ENCODE measurements around the gene CDKN2AIP. TPM values are rescaled to one million over a fixed set of nuclear protein-coding genes. Genes with fewer than 3 reads are reported as not detected.

Gene CDKN2AIP
- total and polyA plus RNA-seq, 2 experiments from 2014 or later = 26.7 to 43.6 TPM

DNA sequence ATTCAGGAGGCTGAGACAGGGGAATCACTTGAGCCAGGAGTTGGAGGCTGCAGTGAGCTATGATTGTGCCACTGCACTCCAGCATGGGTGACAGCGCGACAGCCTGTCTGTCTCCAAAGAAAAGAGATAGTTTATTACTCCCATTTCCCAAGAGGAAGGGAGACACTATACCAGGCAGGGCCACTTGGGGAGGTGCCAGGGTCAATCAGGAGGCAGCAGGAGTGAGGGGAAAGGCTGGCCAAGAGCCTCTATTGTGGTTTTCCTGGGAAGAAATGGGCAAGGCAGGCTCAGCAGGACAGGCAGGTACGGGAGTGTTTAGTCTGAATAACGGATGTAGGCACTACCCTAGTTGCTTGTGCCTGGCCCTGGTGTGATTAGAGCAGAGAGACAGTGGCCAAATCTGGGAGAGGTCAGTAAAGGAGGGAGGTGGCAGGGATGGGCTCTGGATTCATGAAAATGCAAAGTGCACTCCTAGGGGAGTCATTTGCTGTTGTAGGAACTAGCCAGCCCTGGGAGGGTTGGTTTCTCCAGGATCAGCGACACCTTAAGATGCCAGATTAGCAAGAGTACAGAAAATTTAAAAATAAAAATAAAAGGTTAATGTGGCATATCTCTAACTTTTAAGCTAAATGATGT lies 20.2 kb upstream of the CDKN2AIP start:
- no peaks in the 10 kb centered on the region for H3K4me1 ChIP-seq (ENCODE audit: insufficient read depth)
- no peak overlapping the region for H3K27ac ChIP-seq
- H3K4me2 ChIP-seq = no peak overlapping the region
- no peaks in the 10 kb centered on the region for H4K20me1 ChIP-seq (ENCODE audit: insufficient read depth, poor library complexity, severe bottlenecking)
- no peak for DNase-seq (ENCODE audit: low spot score)
- WGBS (ENCODE audit: low lambda C conversion rate, missing lambda C conversion rate) = 88% methylated on average over 5 of the region's 5 CpGs
- no peak overlapping the region for H3K4me3 ChIP-seq
- TF ChIP-seq EZH2phosphoT487 (IDR thresholded peaks at IDR 0.05; ENCODE audit: low read depth, severe bottlenecking, unreplicated experiment) (no peak), EZH2 (IDR thresholded peaks at IDR 0.05; ENCODE audit: borderline replicate concordance) (no peak)
- TF ChIP-seq, protein P1, sequence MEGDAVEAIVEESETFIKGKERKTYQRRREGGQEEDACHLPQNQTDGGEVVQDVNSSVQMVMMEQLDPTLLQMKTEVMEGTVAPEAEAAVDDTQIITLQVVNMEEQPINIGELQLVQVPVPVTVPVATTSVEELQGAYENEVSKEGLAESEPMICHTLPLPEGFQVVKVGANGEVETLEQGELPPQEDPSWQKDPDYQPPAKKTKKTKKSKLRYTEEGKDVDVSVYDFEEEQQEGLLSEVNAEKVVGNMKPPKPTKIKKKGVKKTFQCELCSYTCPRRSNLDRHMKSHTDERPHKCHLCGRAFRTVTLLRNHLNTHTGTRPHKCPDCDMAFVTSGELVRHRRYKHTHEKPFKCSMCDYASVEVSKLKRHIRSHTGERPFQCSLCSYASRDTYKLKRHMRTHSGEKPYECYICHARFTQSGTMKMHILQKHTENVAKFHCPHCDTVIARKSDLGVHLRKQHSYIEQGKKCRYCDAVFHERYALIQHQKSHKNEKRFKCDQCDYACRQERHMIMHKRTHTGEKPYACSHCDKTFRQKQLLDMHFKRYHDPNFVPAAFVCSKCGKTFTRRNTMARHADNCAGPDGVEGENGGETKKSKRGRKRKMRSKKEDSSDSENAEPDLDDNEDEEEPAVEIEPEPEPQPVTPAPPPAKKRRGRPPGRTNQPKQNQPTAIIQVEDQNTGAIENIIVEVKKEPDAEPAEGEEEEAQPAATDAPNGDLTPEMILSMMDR (IDR thresholded peaks at IDR 0.05; ENCODE audit: poor library complexity) = no peak
- H3K9me2 ChIP-seq (replicated peaks; ENCODE audit: insufficient read depth) = no peaks in the 10 kb centered on the region
- H3K27me3 ChIP-seq = no peaks in the 10 kb centered on the region
- H3K36me3 ChIP-seq (replicated peaks; ENCODE audit: insufficient read depth, low read depth) = no peaks in the 10 kb centered on the region
- no peaks in the 10 kb centered on the region for H3K9me3 ChIP-seq (ENCODE audit: low read depth)
- H2AFZ ChIP-seq = no peak overlapping the region
- no peaks in the 10 kb centered on the region for H3K79me2 ChIP-seq

DNA sequence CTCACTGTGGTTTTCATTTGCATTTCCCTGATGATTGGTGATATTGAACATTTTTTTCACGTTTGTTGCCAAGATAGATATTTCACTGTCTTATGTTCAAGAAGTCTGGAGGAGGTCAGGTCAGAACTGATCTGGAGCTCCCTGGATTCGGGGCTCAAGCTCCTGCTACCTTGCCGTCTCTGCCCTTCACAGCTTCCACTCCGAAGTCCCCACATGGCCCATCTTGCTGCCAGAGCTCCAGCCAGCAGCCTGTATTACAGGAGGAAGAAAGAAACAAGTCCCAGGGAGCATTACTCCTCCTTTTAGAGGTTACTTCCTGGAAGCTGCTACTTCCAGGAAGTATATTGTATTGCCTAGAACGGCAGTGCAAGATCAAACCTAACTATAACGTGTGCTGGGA lies 17.9 kb upstream of the CDKN2AIP start:
- no peak for DNase-seq (ENCODE audit: low spot score)
- Histone ChIP-seq H3K4me2 (no peak overlapping the region), H3K27ac (no peak overlapping the region), H3K36me3 (replicated peaks; ENCODE audit: insufficient read depth, low read depth) (no peaks in the 10 kb centered on the region), H3K4me3 (no peak overlapping the region), H2AFZ (no peak overlapping the region), H3K9me3 (ENCODE audit: low read depth) (no peaks in the 10 kb centered on the region), H4K20me1 (ENCODE audit: insufficient read depth, poor library complexity, severe bottlenecking) (no peaks in the 10 kb centered on the region), H3K27me3 (no peaks in the 10 kb centered on the region), H3K9me2 (replicated peaks; ENCODE audit: insufficient read depth) (no peaks in the 10 kb centered on the region), H3K79me2 (no peaks in the 10 kb centered on the region), H3K4me1 (ENCODE audit: insufficient read depth) (peaks cover 6% of the 10 kb centered on the region)
- TF ChIP-seq, protein P1 (IDR thresholded peaks at IDR 0.05; ENCODE audit: poor library complexity) = no peak
- TF ChIP-seq EZH2 (IDR thresholded peaks at IDR 0.05; ENCODE audit: borderline replicate concordance) (no peak), EZH2phosphoT487 (IDR thresholded peaks at IDR 0.05; ENCODE audit: low read depth, severe bottlenecking, unreplicated experiment) (no peak)
- 92% methylated on average over 6 of the region's 6 CpGs for WGBS (ENCODE audit: low lambda C conversion rate, missing lambda C conversion rate)

GRCh38 chr4:183429489-183429888 lies 14.9 kb upstream of the CDKN2AIP start:
- H3K9me2 ChIP-seq (replicated peaks; ENCODE audit: insufficient read depth) = no peaks in the 10 kb centered on the region
- no peaks in the 10 kb centered on the region for H3K9me3 ChIP-seq (ENCODE audit: low read depth)
- 86% methylated on average over 7 of the region's 7 CpGs for WGBS (ENCODE audit: low lambda C conversion rate, missing lambda C conversion rate)
- H3K27ac ChIP-seq = no peak overlapping the region
- no peaks in the 10 kb centered on the region for H3K79me2 ChIP-seq
- no peak overlapping the region for H3K4me3 ChIP-seq
- peaks cover 6% of the 10 kb centered on the region for H3K4me1 ChIP-seq (ENCODE audit: insufficient read depth)
- no peaks in the 10 kb centered on the region for H3K27me3 ChIP-seq
- no peak overlapping the region for H2AFZ ChIP-seq
- TF ChIP-seq, protein P1 (IDR thresholded peaks at IDR 0.05; ENCODE audit: poor library complexity) = no peak
- TF ChIP-seq EZH2 (IDR thresholded peaks at IDR 0.05; ENCODE audit: borderline replicate concordance) = no peak
- no peak for TF ChIP-seq EZH2phosphoT487 (IDR thresholded peaks at IDR 0.05; ENCODE audit: low read depth, severe bottlenecking, unreplicated experiment)
- DNase-seq (ENCODE audit: low spot score) = no peak
- no peak overlapping the region for H3K4me2 ChIP-seq
- H3K36me3 ChIP-seq (replicated peaks; ENCODE audit: insufficient read depth, low read depth) = no peaks in the 10 kb centered on the region
- no peaks in the 10 kb centered on the region for H4K20me1 ChIP-seq (ENCODE audit: insufficient read depth, poor library complexity, severe bottlenecking)
